H4 (cell line): Measurements from ENCODE around the gene DYTN. TPM values are rescaled to one million over a fixed set of nuclear protein-coding genes. Genes with fewer than 3 reads are reported as not detected.
"Not testable (repeated sequence)": the region's sequence is repeated elsewhere in the genome, so short reads cannot be mapped to it uniquely, and the experiment has no call there.

Source experiments
- DNase-seq: peaks from one replicate; pipeline ENCODE4 v3.0.0-alpha.2; 2015; ENCODE audit warnings: low spot score
- total RNA-seq: library from RNA; depleted of rRNA; stranded (reverse); fragments of >200 nt; shearing (Covaris generic); gene quantifications from 2 replicates; pipeline ENCODE4 v1.2.3, GENCODE V29; 2014; rRNA removed

DYTN gene, protein sequence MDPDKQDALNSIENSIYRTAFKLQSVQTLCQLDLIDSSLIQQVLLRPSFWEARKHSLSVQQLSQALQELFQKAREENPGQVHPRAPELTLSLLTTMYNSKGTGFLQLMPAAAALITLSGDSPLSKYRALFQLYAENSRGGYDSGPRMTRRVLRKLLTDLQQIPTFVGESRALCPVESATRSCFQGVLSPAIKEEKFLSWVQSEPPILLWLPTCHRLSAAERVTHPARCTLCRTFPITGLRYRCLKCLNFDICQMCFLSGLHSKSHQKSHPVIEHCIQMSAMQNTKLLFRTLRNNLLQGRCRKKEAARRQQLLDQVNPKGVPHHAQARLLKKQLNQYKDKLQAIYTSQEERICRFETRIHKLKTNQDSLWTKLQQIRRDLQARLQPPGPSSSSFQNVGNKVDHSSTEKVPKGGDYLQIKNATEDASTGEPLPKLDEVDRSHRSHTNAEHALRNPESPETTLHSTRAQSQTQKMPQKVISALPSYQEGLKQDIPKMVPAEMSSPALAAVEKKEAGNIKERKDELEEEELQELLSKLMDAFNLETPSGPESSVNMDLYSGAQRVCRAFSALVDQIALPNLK
- not detected in 2 replicates for total RNA-seq

DNA sequence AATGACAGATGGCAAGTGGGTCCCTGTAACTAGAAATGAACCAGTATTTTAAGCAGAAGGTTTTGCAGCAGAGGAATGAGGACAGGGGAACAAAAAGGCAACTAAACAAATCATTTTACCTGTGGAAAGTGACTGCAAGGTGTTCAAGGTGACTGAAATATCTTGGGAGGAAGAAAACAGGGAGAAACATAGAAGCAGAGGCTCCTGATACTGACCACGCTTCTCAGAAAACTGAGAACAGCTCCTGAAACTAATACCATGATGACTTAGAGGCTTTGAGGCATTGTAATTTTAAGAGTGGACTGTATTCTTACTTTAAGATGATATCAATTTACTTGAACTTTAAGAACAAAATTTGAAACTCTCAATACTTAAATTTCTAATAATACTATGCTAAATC, at the start of gene DYTN:
Gene DYTN (minus strand): TSS at position 101 of the 400 bp plus-strand sequence. CDS start 117 bp downstream, outside the sequence.
- no peak for DNase-seq

- no peak for DNase-seq
Observed at GRCh38 chr2:206766057-206766930, 48.1 kb upstream of the DYTN start.

- peak; percentile 86 for DNase-seq
Observed at GRCh38 chr2:206765242-206766056, 47.3 kb upstream of the DYTN start, which contains the start of the genes FASTKD2 and MDH1B. TSS of gene FASTKD2 (plus strand) at chr2:206765606. CDS start at chr2:206766694, 1,088 bp downstream. TSS of gene MDH1B (minus strand) at chr2:206765328. CDS start at chr2:206765271, 57 bp downstream.

DNA sequence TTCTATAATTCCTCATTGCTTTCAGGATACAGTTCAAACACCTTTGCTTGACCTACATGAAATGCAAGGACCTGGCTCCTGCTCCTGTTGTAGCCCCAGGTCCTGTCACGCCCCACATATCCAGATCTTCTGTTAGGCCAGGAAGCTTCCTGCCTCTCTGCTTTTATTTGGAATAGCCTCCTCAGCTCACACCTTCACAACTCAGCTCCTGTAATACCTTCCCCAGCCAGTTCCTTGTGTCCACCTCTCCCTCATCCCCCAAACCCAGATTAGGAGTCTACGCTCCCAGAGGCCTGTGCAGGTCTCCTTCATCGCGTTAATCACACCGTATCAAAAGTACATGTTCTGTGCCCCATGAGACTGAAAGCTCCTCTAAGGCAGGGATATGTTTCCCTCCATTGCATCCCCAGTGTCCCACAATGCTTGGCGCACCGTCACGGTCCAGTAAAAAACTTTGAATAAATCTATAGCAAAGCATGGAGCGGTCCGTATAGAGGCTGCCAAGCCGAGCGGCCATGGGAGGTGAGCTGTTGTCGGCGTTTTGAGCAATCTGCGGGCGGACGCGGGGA, 46.6 kb upstream of the DYTN start:
- peak; percentile 4 for DNase-seq

- no peak for DNase-seq
Observed at GRCh38 chr2:206756816-206757215, 38.6 kb upstream of the DYTN start.

DNA sequence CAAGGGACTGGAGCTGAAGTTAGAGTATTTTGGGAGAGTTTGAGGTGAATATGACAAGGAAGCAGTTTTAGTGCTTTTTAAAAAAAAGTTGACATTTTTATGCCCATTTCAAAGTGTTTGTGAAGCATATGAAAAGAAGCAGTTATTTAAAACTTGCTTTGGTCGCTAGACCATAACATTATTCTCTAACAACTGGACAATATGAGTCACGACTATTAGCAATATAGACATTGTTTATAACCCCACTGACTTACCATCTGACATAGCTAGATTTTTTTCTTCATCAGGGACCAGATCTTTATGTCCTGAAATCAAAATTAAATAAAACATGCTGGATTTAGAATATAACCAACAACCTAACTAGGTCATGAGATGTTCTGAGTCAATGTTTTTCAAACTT, 22.6 kb upstream of the DYTN start:
- DNase-seq, result no peak

DNA sequence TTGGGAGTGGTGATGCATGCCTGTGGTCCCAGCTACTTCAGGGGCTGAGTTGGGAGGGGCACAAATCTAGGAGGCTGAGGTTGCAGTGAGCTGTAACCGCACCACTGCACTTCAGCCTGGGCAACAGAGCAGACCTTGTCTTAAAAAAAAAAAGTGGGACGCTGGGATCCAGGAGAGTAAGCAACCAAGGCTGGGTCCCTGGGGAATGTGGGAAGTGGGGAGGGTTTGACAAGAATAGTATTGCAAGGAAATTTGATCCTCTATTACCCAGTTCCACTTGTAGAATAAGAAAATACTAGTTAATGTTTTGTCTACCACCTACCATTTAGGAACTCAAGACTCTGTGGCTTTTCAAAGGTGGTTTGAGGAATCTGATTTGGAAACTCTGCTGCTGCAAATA, 21.1 kb upstream of the DYTN start:
- no peak for DNase-seq

DNA sequence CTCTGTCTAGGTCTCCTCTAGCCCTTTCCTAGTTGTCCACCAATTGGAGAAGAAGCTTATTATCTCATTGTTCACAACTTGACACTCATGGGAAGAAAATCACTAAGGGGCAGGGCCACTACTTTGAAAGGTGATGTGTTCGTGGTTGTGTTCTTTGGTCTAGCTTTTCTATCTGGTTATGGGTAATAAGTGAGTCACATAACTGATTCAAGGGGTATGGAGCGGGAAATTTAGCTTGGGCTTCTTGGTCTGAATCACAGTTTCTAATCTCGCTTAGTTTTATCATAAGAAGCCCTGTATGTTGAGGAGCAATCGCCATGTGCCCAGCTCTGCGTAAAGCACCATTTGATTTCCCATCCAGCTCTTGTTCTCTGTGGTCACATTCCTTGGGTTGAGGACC, 18.7 kb upstream of the DYTN start:
- no peak for DNase-seq

DNA sequence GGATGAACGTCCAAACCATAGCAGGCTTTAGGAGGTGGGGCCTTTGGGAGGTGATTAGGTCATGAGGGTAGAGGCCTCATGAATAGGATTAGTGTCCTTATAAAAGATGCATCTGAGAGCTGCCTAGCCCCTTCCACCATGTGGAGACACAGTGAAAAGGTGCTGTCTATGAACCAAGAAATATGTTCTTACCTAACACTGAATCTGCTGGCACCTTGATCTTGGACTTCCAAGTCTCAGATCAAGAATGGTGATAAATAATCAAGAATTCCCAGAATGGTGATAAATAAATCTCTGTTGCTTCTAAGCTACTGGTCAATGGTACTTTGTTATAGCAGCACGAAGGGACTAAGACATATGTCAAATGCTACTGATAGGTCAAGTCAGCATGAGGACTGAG, 15.1 kb upstream of the DYTN start:
- no peak for DNase-seq

- peak; percentile 11 for DNase-seq
Observed at GRCh38 chr2:206728277-206729199, 10.3 kb upstream of the DYTN start.

GRCh38 chr2:206727287-206727686, 9.1 kb upstream of the DYTN start:
- DNase-seq, result no peak

DNA sequence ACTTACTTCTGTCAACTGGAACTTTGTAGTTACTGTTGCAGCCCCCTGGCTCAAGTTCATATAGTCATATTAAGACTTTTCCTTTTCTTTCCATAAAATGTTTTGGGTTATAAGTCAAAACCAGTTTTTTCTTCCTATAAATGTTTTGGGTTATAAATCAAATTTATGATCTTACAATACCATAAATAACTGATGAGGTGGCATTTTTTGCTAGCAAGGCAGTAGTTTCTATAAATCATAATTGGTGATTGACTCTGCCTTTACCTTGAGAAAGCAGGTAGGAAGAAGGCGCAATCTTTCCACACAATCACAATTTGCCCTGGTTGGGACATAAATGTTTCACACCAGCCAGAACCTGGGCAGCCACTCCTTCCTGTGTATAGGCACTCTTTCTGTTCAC, 5.1 kb upstream of the DYTN start:
- DNase-seq, result no peak

DNA sequence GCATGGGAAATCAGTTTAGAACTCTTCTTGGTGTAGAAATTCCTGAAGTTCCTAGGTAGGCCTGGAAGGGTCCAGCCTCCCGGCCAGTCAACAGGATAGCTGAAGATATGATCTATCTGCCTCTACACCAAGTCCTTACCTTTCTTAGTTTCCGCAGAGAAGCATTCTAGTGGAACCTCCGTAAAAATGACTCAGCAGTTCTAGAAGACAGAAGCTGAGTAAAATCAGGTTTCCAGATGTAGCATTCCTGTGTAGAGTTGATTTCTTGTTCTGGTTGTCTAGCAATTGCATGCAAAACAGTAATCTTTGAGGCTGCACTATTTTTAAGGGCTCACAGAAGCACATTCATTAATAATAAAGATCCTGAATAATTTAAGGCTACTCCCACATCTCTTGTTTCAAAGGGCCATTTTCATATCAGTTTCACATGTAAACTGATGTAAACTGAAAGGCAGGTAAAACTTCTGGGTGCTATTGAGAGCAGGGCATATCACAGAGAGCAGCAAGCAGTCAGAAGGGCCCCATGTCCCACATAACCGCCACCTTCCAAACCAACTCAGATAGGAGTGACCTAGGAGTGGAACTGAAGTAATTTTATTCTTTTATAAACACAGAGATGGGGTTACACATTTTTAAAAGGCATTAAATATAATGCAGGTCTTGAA, 3.2 kb upstream of the DYTN start:
- DNase-seq, result no peak

GRCh38 chr2:206716623-206717022, 1.6 kb downstream of the DYTN start:
- DNase-seq, result no peak

- DNase-seq, result not testable (repeated sequence)
Observed at GRCh38 chr2:206715183-206715582, 3.0 kb downstream of the DYTN start.

- DNase-seq, result no peak
Observed at GRCh38 chr2:206713746-206714145, 4.5 kb downstream of the DYTN start.

- no peak for DNase-seq
Observed at GRCh38 chr2:206708286-206708685, 9.9 kb downstream of the DYTN start.

GRCh38 chr2:206707164-206707701, 11.0 kb downstream of the DYTN start:
- DNase-seq, result no peak
